ENCODE data around the gene RABAC1. TPM values are rescaled to one million over a fixed set of nuclear protein-coding genes. Genes with fewer than 3 reads are reported as not detected.

RABAC1 gene
- total RNA-seq, 4 donors from 2014 or later = 138 to 359 (median 241) TPM

- no peak for DNase-seq
- intact Hi-C loops (cut with DNase I) = no loop called here
- TF ChIP-seq CTCF (IDR thresholded peaks at IDR 0.05) (no peak), POLR2A (IDR thresholded peaks at IDR 0.05) (no peak)
- no peaks in the 10 kb centered on the region for H3K36me3 ChIP-seq
- H3K9me3 ChIP-seq = no peaks in the 10 kb centered on the region
- WGBS, 2 donors = 64 to 80% methylated on average over 8 of the region's 8 CpGs
- no peak overlapping the region for H3K4me3 ChIP-seq (replicated peaks in 1 of 3)
- H3K27me3 ChIP-seq = peaks cover 31% of the 10 kb centered on the region
- H3K27ac ChIP-seq = no peak overlapping the region
- peaks cover 9 to 15% of the 10 kb centered on the region in 2 donors for H3K4me1 ChIP-seq
These were observed 22.7 kb downstream of the RABAC1 start for GRCh38 chr19:41936416-41936850.

GRCh38 chr19:41935760-41936415 is 23.2 kb downstream of the RABAC1 start:
- no peak overlapping the region for H3K27ac ChIP-seq
- H3K4me1 ChIP-seq = peaks cover 7 to 12% of the 10 kb centered on the region in 2 donors
- no peaks in the 10 kb centered on the region for H3K36me3 ChIP-seq
- TF ChIP-seq POLR2A (IDR thresholded peaks at IDR 0.05) (no peak), CTCF (IDR thresholded peaks at IDR 0.05) (no peak)
- intact Hi-C loops (cut with DNase I) = no loop called here
- H3K9me3 ChIP-seq = no peaks in the 10 kb centered on the region
- no peak for DNase-seq
- WGBS, 2 donors = 12 to 43% methylated on average over 6 to 24 of the region's 26 CpGs
- peaks cover 32% of the 10 kb centered on the region for H3K27me3 ChIP-seq
- H3K4me3 ChIP-seq (replicated peaks in 1 of 3) = no peak overlapping the region

GRCh38 chr19:41934849-41935374 is 24.2 kb downstream of the RABAC1 start:
- peaks cover 27% of the 10 kb centered on the region for H3K27me3 ChIP-seq
- intact Hi-C loops (cut with DNase I) = no loop called here
- WGBS, 2 donors = 19 to 25% methylated on average over 7 of the region's 7 CpGs

GRCh38 chr19:41933693-41934426 is 25.3 kb downstream of the RABAC1 start:
- WGBS, 2 donors = 54 to 56% methylated on average over 7 of the region's 7 CpGs
- Histone ChIP-seq H3K36me3 (no peaks in the 10 kb centered on the region), H3K27me3 (peaks cover 32% of the 10 kb centered on the region), H3K9me3 (no peaks in the 10 kb centered on the region), H3K27ac (no peak overlapping the region), H3K4me1 (peaks cover 0 to 3% of the 10 kb centered on the region in 2 donors), H3K4me3 (replicated peaks in 1 of 3) (no peak overlapping the region)
- intact Hi-C loops (cut with DNase I) = no loop called here
- TF ChIP-seq POLR2A (IDR thresholded peaks at IDR 0.05) (no peak), CTCF (IDR thresholded peaks at IDR 0.05) (no peak)
- no peak for DNase-seq

More at GRCh38 chr19:41934849-41935374, 24.2 kb downstream of the RABAC1 start:
- DNase-seq = peak; percentile 51 to 64
- peaks cover 1 to 3% of the 10 kb centered on the region in 2 donors for H3K4me1 ChIP-seq
- TF ChIP-seq POLR2A (IDR thresholded peaks at IDR 0.05) = no peak
- TF ChIP-seq CTCF (IDR thresholded peaks at IDR 0.05) = peak; percentile 58 to 84 (median 60)
- no peak overlapping the region for H3K27ac ChIP-seq
- H3K9me3 ChIP-seq = no peaks in the 10 kb centered on the region
- H3K36me3 ChIP-seq = no peaks in the 10 kb centered on the region
- H3K4me3 ChIP-seq (replicated peaks in 1 of 3) = no peak overlapping the region
